ENCODE measurements around the gene CSNK1G1.

GRCh38 chr15:64223882-64224281, 132.1 kb downstream of the CSNK1G1 start:
- TF ChIP-seq POLR2A (IDR thresholded peaks at IDR 0.05; ENCODE audit: extremely low read depth, insufficient read length) (no peak), CTCF (IDR thresholded peaks at IDR 0.05; ENCODE audit: low read depth, low read length) (no peak), MYC (IDR thresholded peaks at IDR 0.05; ENCODE audit: low read depth, low read length) (no peak)
- TF ChIP-seq, protein P1, sequence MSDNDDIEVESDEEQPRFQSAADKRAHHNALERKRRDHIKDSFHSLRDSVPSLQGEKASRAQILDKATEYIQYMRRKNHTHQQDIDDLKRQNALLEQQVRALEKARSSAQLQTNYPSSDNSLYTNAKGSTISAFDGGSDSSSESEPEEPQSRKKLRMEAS (IDR thresholded peaks at IDR 0.05; ENCODE audit: low read depth, low read length): no peak

Measured in NB4 (cell line).